Measurements from ENCODE around the gene ABHD3.
"Not testable (repeated sequence)": the region's sequence is repeated elsewhere in the genome, so short reads cannot be mapped to it uniquely, and the experiment has no call there.

Gene ABHD3

GRCh38 chr18:21702602-21703001 lies 2.0 kb downstream of the ABHD3 start:
- DNase-seq = no peak

DNA sequence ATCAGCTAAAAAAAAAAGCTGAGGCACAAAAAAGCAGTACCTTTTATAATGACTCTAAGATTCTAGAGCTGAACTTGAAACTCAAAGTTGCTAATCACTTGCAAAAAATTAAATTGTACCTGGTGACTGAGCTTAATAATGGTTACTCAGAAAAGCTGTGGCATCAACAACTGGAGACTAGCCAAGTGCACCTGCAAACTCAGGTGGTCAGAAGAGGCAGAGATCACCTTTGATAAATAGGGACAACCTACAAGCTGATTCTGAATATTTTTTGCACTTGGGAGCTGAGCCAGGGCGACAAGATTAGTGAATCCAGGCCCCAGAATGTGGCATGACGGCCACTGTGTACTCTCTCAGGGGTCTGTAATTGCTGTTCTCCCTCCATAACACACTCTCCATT lies 3.0 kb downstream of the ABHD3 start:
- DNase-seq = no peak

DNA sequence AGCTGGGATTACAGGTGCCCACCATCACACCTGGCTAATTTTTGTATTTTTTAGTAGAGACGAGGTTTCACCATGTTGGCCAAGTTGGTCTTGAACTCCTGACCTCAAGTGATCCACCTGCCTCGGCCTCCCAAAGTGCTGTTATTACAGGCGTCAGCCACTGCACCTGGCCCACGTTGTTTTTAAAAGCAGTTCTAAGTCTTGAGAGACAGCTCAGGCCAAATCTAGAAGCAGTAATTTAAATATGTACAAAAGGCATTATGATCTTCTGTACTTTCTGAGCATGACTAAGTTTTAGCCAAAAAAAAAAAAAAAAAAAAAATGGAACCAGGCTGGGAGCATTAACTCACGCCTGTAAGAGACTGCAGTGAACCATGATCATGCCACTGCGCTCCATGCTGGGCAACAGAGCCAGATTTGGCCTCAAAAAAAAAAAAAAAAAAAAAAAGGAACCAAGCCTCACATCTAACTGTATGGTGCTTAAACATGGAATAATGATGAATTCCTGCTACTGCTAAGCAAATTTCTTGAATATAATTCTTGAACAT lies 4.0 kb downstream of the ABHD3 start:
- DNase-seq = no peak

DNA sequence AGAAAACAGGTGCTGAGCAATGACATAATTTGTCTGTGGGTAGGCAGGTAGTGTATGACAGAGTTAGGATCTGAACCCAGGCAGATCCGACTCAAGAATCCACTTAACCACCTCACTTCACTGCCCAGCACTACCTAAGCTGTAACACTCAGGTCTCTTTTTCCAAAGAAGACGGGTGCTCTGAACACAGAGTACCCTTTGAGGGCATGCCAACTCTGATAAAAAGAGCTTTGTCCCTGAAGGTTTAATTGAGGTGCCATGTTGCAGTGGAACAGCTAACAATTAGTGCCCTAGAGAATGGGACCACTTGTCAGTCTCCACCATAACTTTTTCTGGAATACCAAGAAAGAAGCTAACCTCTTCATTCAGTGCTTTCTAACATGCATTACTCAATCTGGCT lies 11.3 kb downstream of the ABHD3 start:
- DNase-seq = no peak

DNA sequence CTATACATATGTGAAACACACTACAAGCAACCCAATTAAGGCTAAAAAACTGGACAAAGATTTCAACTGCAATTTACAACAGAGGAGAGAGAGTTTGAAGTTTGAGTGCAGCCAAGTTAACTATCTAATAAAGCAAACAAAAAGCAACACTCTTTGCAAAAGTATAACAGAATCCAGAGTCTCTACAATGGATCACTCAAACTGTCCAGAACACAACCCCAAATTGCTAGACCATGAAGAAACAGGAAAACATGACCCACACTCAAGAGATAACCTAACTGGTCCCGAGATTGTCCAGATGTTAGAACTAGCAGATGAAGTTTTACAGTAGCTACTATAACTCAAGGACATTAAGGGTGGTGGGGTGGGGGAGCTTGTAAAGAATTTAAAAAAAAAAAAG lies 14.8 kb downstream of the ABHD3 start:
- no peak for DNase-seq

DNA sequence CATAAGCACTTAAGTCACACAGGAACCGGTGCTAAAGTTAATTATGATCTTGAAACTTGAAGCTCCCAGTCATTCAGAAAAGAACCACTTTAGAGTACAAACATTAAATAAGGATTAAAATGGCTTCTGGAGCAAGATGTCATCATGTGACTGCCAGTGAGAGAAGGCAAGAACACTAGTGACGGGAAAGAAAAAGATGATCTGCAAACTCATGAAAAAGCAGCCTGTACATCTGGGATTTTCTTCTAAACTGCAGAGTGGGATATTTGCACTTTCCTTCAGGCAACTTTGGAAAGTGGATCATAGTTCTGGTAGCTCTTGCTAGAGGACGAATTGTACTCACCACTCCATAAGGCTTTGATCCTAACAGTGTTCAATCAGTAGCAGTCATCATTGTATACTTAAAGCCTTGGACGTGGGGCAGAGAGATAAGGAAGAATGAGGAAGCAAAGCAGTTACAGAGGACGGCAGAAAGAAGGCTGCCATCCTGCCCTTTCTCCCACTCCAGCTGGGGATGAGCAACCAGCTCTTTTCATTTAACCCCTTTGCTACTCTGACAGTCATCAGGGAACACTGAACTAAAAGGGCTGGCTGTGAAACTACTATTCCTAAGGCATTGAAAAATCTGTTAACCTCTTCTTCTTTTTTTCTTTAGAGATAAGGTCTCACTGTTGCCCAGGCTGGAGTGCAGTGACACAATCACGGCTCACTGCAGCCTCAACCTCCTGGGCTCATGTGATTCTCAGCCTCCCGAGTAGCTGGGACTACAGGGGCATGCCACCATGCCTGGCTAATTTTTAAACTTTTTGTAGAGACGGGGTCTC lies 18.1 kb downstream of the ABHD3 start:
- DNase-seq = no peak

GRCh38 chr18:21685556-21685981 lies 19.0 kb downstream of the ABHD3 start:
- DNase-seq = not testable (repeated sequence)

- no peak for DNase-seq
These were observed 19.8 kb downstream of the ABHD3 start for GRCh38 chr18:21684731-21685130.

DNA sequence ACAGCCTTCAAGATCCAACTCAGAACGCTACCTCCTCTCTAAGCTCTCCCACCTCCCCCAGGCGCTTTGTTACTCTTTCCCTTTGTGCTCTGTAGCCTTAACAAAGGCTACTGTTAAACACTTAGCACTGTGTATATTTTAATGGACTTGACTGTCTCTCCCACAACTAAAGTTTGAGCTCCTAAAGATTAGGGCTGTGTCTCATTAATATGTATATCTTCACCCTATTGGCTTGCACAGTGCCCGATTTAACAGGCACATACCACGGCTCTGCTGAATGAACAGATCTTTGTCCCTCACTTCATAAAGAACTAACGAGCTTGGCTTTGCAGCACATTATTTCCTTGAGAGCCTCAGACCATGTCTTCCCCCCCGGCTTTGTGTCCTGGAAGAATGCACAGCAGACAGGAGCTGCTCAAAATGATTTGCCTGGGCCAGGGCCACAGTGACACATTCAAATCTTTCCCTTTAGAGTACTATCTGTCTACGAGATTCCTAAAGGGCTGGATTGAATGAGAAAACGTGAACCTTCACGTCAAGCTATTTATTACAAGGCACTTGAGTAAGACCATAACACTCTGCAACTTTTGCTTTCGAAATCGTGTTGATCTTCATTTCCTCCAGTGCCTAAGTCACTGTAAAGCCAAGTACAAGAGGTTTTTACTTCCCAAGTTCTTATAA lies 22.1 kb downstream of the ABHD3 start:
- DNase-seq = no peak

DNA sequence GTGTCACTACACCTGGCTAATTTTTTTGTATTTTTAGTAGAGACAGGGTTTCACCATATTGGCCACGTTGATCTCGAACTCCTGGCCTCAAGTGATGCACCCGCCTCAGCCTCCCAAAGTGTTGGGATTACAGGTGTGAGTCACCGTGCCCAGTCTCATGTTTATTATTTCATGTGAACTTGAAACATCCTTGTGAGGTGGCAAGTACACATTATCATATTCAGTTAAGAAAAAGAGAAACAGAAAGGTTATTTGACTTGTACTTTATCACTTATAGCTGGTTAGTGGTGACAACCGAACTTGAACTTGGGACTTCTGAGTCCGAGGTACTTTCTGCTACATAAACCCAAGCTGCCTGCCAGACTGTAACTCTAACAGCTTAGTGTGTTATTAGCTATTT lies 24.4 kb downstream of the ABHD3 start:
- no peak for DNase-seq

DNA sequence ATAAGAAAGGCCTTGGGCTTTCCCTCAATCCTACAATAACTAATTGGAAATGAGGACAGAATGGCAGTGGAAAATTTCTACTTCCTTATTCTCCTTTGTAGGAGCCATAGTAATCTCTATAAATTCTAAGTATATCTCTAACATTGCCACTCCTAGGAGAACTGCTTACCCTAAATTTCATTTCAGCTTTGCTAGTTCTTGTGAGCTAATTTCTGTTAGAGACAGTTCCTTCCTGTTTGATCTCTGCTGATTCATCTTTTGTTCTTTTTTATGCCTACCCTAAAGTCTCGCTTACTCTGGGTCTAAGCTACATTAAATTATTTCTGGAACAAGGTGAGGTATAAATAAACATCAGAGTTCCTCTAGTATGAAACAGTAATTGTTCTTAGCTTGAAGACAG lies 25.7 kb downstream of the ABHD3 start:
- no peak for DNase-seq

GRCh38 chr18:21675354-21675753 lies 29.2 kb downstream of the ABHD3 start:
- DNase-seq = not testable (repeated sequence)

- DNase-seq = no peak
These were observed 31.9 kb downstream of the ABHD3 start for GRCh38 chr18:21672521-21673267.

DNA sequence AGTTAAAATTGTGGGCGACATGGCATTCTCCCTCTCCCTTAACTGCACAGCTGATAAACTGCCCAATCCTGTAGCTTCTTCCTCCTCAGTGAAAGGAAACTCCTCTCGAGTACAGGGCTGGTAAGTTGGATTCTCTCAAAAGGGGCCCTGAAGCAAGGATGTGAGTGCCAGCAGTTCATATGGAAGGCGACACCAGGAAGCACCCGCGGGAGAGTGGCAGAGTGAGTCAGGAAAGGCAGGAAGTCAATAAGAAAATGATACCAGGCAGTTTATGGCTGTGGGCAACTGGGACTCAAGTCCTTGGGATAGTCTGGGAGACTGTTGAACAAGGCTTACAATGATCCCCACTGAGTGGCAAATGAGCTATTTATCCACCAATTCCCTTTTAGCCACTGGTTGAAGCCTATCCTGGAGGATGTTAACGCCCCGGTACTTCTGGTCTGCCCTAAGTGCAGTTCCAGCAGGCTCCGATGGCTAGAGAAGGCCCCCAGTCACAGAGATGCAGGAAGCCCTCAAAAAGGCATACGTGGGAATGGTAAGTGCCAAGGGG lies 34.8 kb downstream of the ABHD3 start:
- no peak for DNase-seq

GRCh38 chr18:21664069-21664468 lies 40.5 kb downstream of the ABHD3 start:
- no peak for DNase-seq

GRCh38 chr18:21663578-21663977 lies 41.0 kb downstream of the ABHD3 start:
- DNase-seq = no peak

DNA sequence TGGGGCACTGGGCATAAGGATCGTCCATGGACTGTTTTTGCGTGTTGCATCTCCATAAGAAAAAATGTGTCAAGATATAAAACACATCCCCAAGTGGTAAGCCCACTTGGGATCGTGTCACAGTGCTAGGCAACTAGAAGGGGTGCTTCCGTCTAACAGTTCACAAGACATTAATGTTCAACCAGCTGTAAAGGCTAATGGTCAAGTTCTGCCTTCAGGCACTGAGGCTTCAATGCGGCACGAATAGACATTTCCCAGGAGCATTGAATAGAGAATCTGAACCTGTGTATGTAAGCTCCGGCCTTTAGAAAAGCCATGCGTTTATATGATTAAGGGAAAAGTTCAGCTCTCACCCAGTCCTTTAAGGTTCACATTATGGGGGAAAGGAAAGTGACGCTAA lies 42.0 kb downstream of the ABHD3 start:
- DNase-seq = no peak

- no peak for DNase-seq
These were observed 44.5 kb downstream of the ABHD3 start for GRCh38 chr18:21660078-21660477.

GRCh38 chr18:21656402-21656801 lies 48.2 kb downstream of the ABHD3 start:
- no peak for DNase-seq

- DNase-seq = no peak
These were observed 51.2 kb downstream of the ABHD3 start for GRCh38 chr18:21653361-21653760.

- DNase-seq = no peak
These were observed 52.5 kb downstream of the ABHD3 start for GRCh38 chr18:21652073-21652472.

DNA sequence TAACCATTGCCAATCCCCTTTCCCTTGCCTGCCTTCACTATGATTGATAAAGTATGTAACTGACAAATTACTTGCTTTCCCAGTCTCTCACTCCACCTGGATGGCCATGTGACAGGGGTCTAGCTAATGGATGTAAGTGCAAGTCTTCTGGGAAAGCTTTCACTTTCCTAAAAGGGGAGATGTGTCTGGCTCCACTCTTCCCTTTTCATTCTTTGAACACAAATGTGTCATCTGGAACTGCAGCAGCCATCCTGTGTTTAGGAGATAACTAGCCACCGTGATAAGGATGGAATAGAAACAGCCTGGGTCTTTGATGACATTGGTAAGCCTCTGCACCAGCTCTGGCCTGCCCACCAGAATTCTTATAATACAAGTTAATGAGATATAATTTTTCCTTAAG lies 54.3 kb downstream of the ABHD3 start:
- DNase-seq = no peak

- DNase-seq = not testable (repeated sequence)
These were observed 64.2 kb downstream of the ABHD3 start for GRCh38 chr18:21640375-21640774.

Measured in NK-92 treated with Interleukin-12 subunit alpha and Interleukin-12 subunit beta, amount 100 ng/mL, for 24 hours (cell line).